AG08395 (cell line): Measurements from ENCODE around the gene RBM5.

Source experiments
- DNase-seq: peaks from one replicate; pipeline ENCODE4 v3.0.0; 2012; ENCODE audit warnings: mixed read lengths, low spot score

Gene RBM5

GRCh38 chr3:50138266-50139200 lies 49.8 kb downstream of the RBM5 start:
- DNase-seq: no peak

DNA sequence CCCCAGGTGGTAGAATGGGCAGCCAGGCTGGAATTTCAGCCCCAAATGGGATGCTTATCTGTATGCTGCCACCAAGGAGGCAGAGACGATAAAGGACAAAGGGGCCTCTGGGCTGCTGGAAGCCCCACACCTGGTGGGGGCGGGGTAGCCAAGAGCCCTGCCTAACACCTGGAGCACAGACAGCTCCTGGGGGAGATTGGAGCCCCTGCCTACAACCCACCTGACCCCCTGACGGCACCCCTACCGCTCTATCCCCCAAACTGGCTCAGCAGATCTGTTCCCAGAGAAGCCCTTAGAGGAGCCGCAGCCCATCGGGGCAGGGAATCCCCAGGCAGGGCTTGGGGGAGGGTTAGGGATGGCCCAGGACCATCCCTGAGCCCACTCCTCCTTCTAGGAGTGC lies 50.6 kb downstream of the RBM5 start:
- no peak for DNase-seq

DNA sequence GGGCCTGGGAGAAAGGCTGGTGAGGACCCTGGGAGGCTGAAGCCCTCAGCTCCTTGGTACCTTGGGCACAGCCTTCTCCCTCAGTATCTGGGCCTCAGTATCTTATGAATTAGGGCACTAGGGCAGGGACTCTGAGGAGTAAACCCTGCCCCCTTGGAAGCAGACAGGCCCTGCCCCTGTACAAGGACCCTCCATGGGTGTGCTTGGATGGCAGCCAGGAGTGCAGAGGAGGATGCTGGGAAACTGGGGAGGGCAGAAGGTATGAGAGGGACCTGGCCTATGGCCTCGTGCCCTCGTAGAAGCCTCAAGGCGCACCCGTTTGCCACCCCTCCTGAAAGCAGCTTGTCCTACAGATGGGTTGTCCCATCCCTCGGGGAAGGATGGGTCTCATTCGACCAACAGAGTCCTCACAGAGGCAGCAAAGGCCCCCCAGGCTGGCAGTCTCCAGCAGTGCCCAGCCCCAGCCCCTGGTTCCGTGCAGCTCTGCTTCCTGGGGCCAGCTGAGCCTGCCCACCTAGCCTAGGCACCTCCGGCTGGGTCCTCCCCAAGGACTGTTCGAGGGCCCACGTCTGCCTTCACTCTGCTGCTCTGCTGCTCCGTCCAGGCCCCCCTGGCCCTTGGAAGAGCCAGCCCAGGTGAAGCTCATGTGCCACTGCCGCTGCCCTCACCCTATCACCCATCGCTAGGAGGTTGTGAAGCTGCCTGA lies 51.2 kb downstream of the RBM5 start:
- no peak for DNase-seq

DNA sequence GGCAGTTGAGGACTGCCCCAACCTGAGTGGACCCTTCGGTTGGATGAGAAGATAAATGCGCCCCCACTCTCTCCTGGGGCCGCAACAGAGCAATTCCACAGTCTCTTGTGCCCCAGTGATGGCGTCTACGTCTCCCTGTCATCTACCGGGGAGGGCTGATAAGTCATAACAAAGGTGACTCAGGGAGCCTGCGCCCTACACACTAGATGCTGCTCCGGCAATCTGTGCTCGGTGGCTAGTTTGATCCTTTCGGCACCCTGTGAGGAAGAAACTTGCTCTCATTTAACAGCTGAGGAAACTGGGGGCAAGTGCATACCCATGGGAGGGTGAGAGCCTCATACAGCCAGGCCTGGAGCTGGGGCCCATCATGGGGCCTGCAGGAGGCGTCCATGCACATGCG lies 52.3 kb downstream of the RBM5 start:
- no peak for DNase-seq

- no peak for DNase-seq
Observed at GRCh38 chr3:50146316-50146901, 57.7 kb downstream of the RBM5 start.

- DNase-seq: no peak
Observed at GRCh38 chr3:50147016-50147415, 58.3 kb downstream of the RBM5 start.

DNA sequence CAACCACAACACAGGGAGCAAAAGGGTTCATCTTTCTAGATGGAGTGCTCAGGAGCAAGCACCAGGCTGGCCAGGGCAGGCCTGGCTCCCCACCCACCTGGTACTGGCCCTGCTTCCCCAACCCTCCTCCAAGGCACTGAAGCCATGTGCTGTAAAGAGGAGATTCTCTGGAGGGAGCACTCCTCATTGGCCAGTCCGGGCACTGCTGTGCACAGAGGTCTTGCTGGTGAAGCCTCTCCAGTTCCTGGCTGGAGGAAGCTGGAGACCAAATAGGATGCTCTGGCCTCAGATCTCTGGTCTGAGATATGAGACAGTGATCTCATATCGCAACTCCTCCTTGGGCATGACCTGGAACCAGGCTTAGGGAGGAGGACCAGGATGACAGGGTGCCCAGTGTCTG lies 58.7 kb downstream of the RBM5 start:
- DNase-seq: peak; percentile 46

DNA sequence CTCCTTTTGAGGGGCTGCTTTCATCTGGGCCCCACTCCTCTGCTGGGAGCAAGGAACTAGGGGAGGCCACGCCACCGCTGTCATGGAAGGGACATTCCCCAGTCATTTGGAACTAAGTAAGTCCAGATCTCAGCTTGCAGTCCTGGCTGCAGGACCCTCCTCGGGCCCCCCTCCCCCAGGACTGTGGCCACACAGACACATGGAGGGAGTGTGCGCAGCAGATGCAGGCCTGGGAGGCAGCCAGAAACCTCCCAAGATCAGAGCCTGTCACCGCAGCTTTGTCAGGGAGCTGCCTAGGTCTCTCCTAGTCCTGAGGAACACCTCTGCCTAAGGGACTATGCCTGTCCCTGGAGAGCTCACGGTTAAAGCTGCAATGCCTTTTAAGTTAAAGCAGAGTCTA lies 59.1 kb downstream of the RBM5 start:
- DNase-seq: peak; percentile 58

- DNase-seq: no peak
Observed at GRCh38 chr3:50150404-50150750, 61.7 kb downstream of the RBM5 start.

- DNase-seq: no peak
Observed at GRCh38 chr3:50150863-50151686, 62.4 kb downstream of the RBM5 start.

DNA sequence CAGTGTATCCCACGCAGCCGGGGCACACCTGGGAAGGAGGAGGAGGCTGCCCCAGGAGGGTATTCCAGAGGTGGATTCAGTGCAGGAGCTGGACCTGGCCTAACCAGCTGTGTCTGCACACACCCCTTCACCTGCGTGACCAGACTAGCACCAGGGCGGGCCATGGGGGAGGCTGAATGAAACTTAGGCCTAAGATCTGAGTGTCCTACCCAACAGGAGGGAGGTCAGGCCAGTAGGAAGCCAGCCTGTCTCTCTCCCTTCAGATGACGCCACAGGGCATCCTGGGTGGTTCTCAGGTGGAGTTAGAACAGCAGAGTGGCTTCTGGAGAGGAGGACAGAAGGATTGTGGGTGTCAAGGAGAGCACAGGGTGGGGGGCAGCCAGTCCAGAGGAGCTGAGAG lies 63.0 kb downstream of the RBM5 start:
- DNase-seq: no peak

- no peak for DNase-seq
Observed at GRCh38 chr3:50153782-50154475, 65.2 kb downstream of the RBM5 start.

DNA sequence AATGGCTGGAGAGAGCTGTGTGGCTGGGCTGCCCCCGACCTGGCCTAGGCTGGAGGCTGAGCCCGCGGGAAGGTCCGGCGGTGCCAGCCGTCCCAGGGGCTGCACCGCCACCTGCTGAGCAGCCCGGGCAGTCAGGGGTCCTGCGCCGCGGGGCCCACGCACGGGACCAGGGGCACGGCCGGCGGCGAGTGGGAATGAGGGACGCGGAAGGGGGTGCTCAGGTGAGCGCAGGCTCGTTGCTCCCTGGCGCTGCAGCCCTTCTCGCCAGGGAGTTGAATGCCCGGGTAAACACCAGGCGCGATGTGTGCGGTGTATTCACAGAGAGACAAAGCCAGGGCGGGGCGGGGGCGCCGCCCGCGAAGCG lies 65.7 kb downstream of the RBM5 start:
- DNase-seq: no peak

DNA sequence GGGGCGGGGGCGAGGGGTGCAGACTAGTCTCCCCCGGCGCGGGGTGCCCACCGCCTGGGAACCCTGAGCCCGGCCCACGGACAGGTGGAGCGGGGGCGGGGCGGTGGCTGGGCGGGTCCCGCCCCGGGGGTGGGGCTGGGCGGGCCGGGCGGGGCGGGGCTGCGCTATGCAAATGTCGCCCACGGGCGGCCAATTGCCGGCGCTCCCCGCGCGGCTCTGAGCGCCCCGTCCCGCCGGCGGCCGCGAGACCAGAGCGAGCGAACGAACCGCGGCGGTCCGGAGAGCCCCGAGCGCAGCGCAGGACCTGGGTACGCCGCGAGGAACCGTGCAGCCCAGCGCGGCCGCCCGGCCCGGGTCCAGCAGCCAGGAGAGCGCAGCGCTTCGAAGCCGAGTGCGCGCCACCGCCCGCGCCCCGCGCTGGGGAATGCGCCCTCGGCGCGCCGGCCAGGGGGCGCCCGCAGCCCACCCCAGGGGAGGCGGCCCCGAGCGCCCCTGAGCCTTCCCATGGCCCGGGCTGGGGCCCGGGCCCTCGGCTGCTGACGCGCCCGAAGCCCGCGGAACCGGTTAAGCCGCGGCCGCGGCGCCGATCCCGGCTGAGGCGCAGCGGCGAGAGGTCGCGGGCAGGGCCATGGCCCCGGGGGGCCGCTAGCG lies 66.2 kb downstream of the RBM5 start, which contains the start of gene SEMA3F:
Gene SEMA3F (plus strand): TSS at position 485 of the 651 bp plus-strand sequence. CDS start 4,299 bp downstream, outside the sequence.
- DNase-seq: peak; percentile 87

DNA sequence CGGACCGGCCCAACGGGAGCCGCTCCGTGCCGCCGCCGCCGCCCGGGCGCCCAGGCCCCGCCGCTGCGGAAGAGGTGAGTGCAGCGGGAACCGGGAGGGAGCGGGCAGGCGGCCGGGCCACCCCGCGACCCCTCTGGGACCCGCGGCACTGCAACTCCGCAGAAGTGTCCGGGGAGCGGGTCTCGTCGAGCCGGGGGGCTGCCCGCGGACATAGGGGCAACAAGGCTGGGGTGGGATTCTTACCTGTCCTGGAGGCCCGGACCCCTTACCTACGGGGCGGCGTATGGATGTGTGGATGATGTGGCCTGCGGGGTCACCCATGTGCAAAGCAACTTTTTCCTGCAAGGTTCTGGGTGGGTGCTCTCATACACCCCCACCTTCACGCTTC lies 66.8 kb downstream of the RBM5 start:
- no peak for DNase-seq

DNA sequence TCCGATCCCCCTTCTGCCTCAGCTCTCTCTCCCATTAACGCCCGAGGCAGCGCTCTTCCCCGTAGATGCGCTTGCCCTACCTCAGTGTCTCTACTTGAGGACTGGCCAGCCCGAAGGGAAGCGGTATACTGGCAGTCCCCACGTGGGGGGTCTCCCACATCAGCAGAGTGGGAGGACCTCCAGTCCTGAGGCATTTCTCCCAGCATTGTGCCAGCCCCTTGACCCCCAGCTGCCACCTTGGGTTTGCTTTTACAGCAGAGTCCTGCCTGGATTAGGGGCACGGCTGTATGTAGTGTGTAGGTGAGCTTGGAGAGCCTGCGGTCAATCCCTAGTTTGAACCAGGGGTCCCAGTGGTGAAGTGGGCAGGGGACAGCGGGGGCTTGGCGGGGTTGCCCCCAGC lies 67.2 kb downstream of the RBM5 start:
- DNase-seq: no peak

- DNase-seq: peak; percentile 44
Observed at GRCh38 chr3:50156549-50157493, 68.1 kb downstream of the RBM5 start.

DNA sequence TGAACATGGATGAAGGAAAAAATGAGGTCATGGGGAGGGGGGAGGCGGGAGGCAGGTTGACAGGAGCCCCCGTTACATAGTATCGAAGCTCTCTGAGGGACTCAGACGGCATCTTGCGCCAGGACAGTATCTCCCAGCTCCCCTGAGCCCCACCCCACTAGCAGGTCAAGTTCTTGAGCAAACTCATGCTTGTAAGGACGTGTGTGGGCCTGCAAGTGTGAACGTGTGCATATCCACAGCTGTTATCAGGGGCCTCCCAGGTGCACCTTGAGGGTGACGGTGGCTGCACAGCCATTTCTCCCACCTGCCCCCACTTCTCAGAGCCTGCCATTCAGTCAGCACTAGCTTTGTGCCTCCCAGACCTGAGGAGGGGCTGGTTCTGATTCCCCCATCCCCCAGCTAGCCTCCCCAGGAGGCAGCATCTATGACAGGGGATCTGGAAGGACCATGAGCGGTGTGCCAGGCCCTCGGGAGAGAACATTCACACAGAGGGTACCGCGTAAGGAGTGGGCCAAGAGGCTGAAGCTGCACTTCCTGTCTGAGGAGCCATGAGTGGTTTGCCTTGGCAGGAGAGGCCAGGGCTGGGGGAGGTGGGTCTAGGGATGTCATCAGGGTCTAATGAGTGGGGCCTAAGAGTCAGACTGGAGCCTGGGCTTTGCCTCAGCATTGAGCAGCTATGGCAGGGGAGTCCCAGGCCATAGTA lies 69.3 kb downstream of the RBM5 start:
- DNase-seq: no peak

- DNase-seq: no peak
Observed at GRCh38 chr3:50158530-50159146, 69.9 kb downstream of the RBM5 start.
